Measurements from ENCODE around the gene HESX1.

HESX1 gene

GRCh38 chr3:57199895-57200297 is at the start of gene HESX1:
Gene HESX1, minus strand, starts transcription at chr3:57199978. Its CDS starts 60 bp downstream, at chr3:57199918.
- no peak within 1 kb of the TSS for H3K4me3 Mint-ChIP-seq
- no peaks in the 10 kb centered on the region for H3K36me3 Mint-ChIP-seq (ENCODE audit: low read depth)
- H3K27ac Mint-ChIP-seq, result no peak within 1 kb of the TSS

GRCh38 chr3:57244946-57245345 is 45.2 kb upstream of the HESX1 start:
- no peak overlapping the region for H3K27ac Mint-ChIP-seq
- no peaks in the 10 kb centered on the region for H3K9me3 Mint-ChIP-seq
- peaks cover 72% of the 10 kb centered on the region for H3K36me3 Mint-ChIP-seq (ENCODE audit: low read depth)
- H3K4me3 Mint-ChIP-seq, result no peak overlapping the region
- no peaks in the 10 kb centered on the region for H3K4me1 Mint-ChIP-seq (ENCODE audit: low read depth)
- H3K27me3 Mint-ChIP-seq, result no peaks in the 10 kb centered on the region

More at GRCh38 chr3:57199895-57200297, at the start of gene HESX1:
- H3K27me3 Mint-ChIP-seq, result peaks cover 6% of the 10 kb centered on the region
- no peaks in the 10 kb centered on the region for H3K9me3 Mint-ChIP-seq
- H3K4me1 Mint-ChIP-seq (ENCODE audit: low read depth), result no peaks in the 10 kb centered on the region

- Mint-ChIP-seq H3K36me3 (ENCODE audit: low read depth) (peaks cover 32% of the 10 kb centered on the region), H3K4me3 (no peak overlapping the region), H3K27ac (no peak overlapping the region)
These were observed 35.1 kb upstream of the HESX1 start for GRCh38 chr3:57234613-57235575.

GRCh38 chr3:57233799-57234198 is 34.0 kb upstream of the HESX1 start:
- Mint-ChIP-seq H3K36me3 (ENCODE audit: low read depth) (peaks cover 21% of the 10 kb centered on the region), H3K4me3 (no peak overlapping the region), H3K27ac (no peak overlapping the region), H3K9me3 (peaks cover 2% of the 10 kb centered on the region), H3K27me3 (no peaks in the 10 kb centered on the region), H3K4me1 (ENCODE audit: low read depth) (peaks cover 34% of the 10 kb centered on the region)

More at GRCh38 chr3:57234613-57235575, 35.1 kb upstream of the HESX1 start:
- peaks cover 24% of the 10 kb centered on the region for H3K4me1 Mint-ChIP-seq (ENCODE audit: low read depth)
- H3K9me3 Mint-ChIP-seq, result peaks cover 3% of the 10 kb centered on the region
- H3K27me3 Mint-ChIP-seq, result no peaks in the 10 kb centered on the region

GRCh38 chr3:57230006-57230405 is 30.2 kb upstream of the HESX1 start:
- Mint-ChIP-seq H3K4me3 (peak overlapping the region; percentile 30), H3K4me1 (ENCODE audit: low read depth) (peaks cover 40% of the 10 kb centered on the region), H3K27ac (no peak overlapping the region), H3K27me3 (no peaks in the 10 kb centered on the region), H3K9me3 (no peaks in the 10 kb centered on the region), H3K36me3 (ENCODE audit: low read depth) (no peaks in the 10 kb centered on the region)

GRCh38 chr3:57227930-57228751 is 28.4 kb upstream of the HESX1 start:
- peak overlapping the region; percentile 80 for H3K27ac Mint-ChIP-seq
- H3K4me3 Mint-ChIP-seq, result peak overlapping the region; percentile 92
- no peaks in the 10 kb centered on the region for H3K27me3 Mint-ChIP-seq
- H3K9me3 Mint-ChIP-seq, result no peaks in the 10 kb centered on the region
- no peaks in the 10 kb centered on the region for H3K36me3 Mint-ChIP-seq (ENCODE audit: low read depth)
- peaks cover 36% of the 10 kb centered on the region for H3K4me1 Mint-ChIP-seq (ENCODE audit: low read depth)

GRCh38 chr3:57227204-57227929 is 27.6 kb upstream of the HESX1 start, which contains the start of gene APPL1:
Gene APPL1, plus strand, starts transcription at chr3:57227729. Its CDS starts 155 bp downstream, at chr3:57227884.
- Mint-ChIP-seq H3K4me3 (peak within 1 kb of the TSS; percentile 92), H3K27me3 (no peaks in the 10 kb centered on the region), H3K36me3 (ENCODE audit: low read depth) (no peaks in the 10 kb centered on the region), H3K27ac (peak within 1 kb of the TSS; percentile 80), H3K4me1 (ENCODE audit: low read depth) (peaks cover 34% of the 10 kb centered on the region), H3K9me3 (no peaks in the 10 kb centered on the region)

GRCh38 chr3:57226176-57226575 is 26.4 kb upstream of the HESX1 start:
- Mint-ChIP-seq H3K9me3 (no peaks in the 10 kb centered on the region), H3K4me1 (ENCODE audit: low read depth) (peaks cover 31% of the 10 kb centered on the region), H3K27me3 (no peaks in the 10 kb centered on the region), H3K27ac (no peak overlapping the region), H3K36me3 (ENCODE audit: low read depth) (no peaks in the 10 kb centered on the region), H3K4me3 (no peak overlapping the region)

GRCh38 chr3:57224856-57225255 is 25.1 kb upstream of the HESX1 start:
- Mint-ChIP-seq H3K4me3 (no peak overlapping the region), H3K27ac (no peak overlapping the region), H3K9me3 (no peaks in the 10 kb centered on the region), H3K36me3 (ENCODE audit: low read depth) (no peaks in the 10 kb centered on the region), H3K4me1 (ENCODE audit: low read depth) (peaks cover 24% of the 10 kb centered on the region), H3K27me3 (no peaks in the 10 kb centered on the region)

GRCh38 chr3:57221883-57222282 is 22.1 kb upstream of the HESX1 start:
- Mint-ChIP-seq H3K27me3 (no peaks in the 10 kb centered on the region), H3K36me3 (ENCODE audit: low read depth) (no peaks in the 10 kb centered on the region), H3K27ac (no peak overlapping the region), H3K9me3 (no peaks in the 10 kb centered on the region), H3K4me3 (no peak overlapping the region), H3K4me1 (ENCODE audit: low read depth) (peaks cover 4% of the 10 kb centered on the region)

GRCh38 chr3:57206423-57206822 is 6.6 kb upstream of the HESX1 start:
- Mint-ChIP-seq H3K27ac (no peak overlapping the region), H3K36me3 (ENCODE audit: low read depth) (no peaks in the 10 kb centered on the region), H3K27me3 (no peaks in the 10 kb centered on the region), H3K4me1 (ENCODE audit: low read depth) (no peaks in the 10 kb centered on the region), H3K4me3 (no peak overlapping the region), H3K9me3 (no peaks in the 10 kb centered on the region)

- H3K4me1 Mint-ChIP-seq (ENCODE audit: low read depth), result no peaks in the 10 kb centered on the region
- H3K36me3 Mint-ChIP-seq (ENCODE audit: low read depth), result no peaks in the 10 kb centered on the region
- H3K27me3 Mint-ChIP-seq, result peaks cover 6% of the 10 kb centered on the region
These were observed 5.1 kb downstream of the HESX1 start for GRCh38 chr3:57194641-57195040.

GRCh38 chr3:57192028-57192427 is 7.8 kb downstream of the HESX1 start:
- no peaks in the 10 kb centered on the region for H3K36me3 Mint-ChIP-seq (ENCODE audit: low read depth)
- no peak overlapping the region for H3K27ac Mint-ChIP-seq
- no peaks in the 10 kb centered on the region for H3K4me1 Mint-ChIP-seq (ENCODE audit: low read depth)
- H3K9me3 Mint-ChIP-seq, result no peaks in the 10 kb centered on the region
- no peak overlapping the region for H3K4me3 Mint-ChIP-seq
- H3K27me3 Mint-ChIP-seq, result peaks cover 6% of the 10 kb centered on the region

More at GRCh38 chr3:57194641-57195040, 5.1 kb downstream of the HESX1 start:
- H3K9me3 Mint-ChIP-seq, result no peaks in the 10 kb centered on the region
- no peak overlapping the region for H3K27ac Mint-ChIP-seq
- H3K4me3 Mint-ChIP-seq, result no peak overlapping the region

GRCh38 chr3:57184526-57184925 is 15.3 kb downstream of the HESX1 start:
- no peak overlapping the region for H3K4me3 Mint-ChIP-seq
- no peaks in the 10 kb centered on the region for H3K4me1 Mint-ChIP-seq (ENCODE audit: low read depth)
- no peak overlapping the region for H3K27ac Mint-ChIP-seq
- no peaks in the 10 kb centered on the region for H3K27me3 Mint-ChIP-seq
- H3K9me3 Mint-ChIP-seq, result no peaks in the 10 kb centered on the region
- no peaks in the 10 kb centered on the region for H3K36me3 Mint-ChIP-seq (ENCODE audit: low read depth)
